H7 (cell line): Measurements from ENCODE around the gene RACGAP1. TPM values are rescaled to one million over a fixed set of nuclear protein-coding genes. Genes with fewer than 3 reads are reported as not detected.

Experiments used
- DNase-seq: peaks from one replicate; pipeline ENCODE4 v3.0.0; 2012
- H3K27me3 ChIP-seq: 2 replicates; pipeline ENCODE4 v1.6.0; 2011; ENCODE audit warnings: mild to moderate bottlenecking, low read length; ENCODE audit not compliant: control insufficient read depth, insufficient read depth
- H3K36me3 ChIP-seq: replicated peaks from 2 replicates; pipeline ENCODE4 v1.5.1; 2011; ENCODE audit warnings: low read length; ENCODE audit not compliant: control insufficient read depth, insufficient read depth
- H3K4me3 ChIP-seq: 2 replicates; pipeline ENCODE4 v1.5.1; 2011; ENCODE audit warnings: low read depth, mild to moderate bottlenecking, control low read depth, low read length, moderate library complexity; ENCODE audit not compliant: insufficient read depth
- total RNA-seq: library from RNA; depleted of rRNA; stranded (reverse); fragments of >200 nt; shearing (Covaris generic); gene quantifications from 2 replicates; pipeline ENCODE4 v1.2.3, GENCODE V29; 2014

The RACGAP1 gene
- total RNA-seq, 1 experiment from 2014 or later: 80.6 TPM

GRCh38 chr12:50059440-50060119, 34.3 kb upstream of the RACGAP1 start:
- Histone ChIP-seq H3K36me3 (no peaks in the 10 kb centered on the region), H3K4me3 (no peak overlapping the region), H3K27me3 (peaks cover 57% of the 10 kb centered on the region)
- DNase-seq: no peak

GRCh38 chr12:50058743-50059312, 33.5 kb upstream of the RACGAP1 start:
- Histone ChIP-seq H3K36me3 (no peaks in the 10 kb centered on the region), H3K4me3 (no peak overlapping the region), H3K27me3 (peaks cover 62% of the 10 kb centered on the region)
- no peak for DNase-seq

- H3K27me3 ChIP-seq: peaks cover 69% of the 10 kb centered on the region
- peak overlapping the region; percentile 70 for H3K4me3 ChIP-seq
- DNase-seq: no peak
- no peaks in the 10 kb centered on the region for H3K36me3 ChIP-seq
Measured at GRCh38 chr12:50057896-50058670, 32.8 kb upstream of the RACGAP1 start.

DNA sequence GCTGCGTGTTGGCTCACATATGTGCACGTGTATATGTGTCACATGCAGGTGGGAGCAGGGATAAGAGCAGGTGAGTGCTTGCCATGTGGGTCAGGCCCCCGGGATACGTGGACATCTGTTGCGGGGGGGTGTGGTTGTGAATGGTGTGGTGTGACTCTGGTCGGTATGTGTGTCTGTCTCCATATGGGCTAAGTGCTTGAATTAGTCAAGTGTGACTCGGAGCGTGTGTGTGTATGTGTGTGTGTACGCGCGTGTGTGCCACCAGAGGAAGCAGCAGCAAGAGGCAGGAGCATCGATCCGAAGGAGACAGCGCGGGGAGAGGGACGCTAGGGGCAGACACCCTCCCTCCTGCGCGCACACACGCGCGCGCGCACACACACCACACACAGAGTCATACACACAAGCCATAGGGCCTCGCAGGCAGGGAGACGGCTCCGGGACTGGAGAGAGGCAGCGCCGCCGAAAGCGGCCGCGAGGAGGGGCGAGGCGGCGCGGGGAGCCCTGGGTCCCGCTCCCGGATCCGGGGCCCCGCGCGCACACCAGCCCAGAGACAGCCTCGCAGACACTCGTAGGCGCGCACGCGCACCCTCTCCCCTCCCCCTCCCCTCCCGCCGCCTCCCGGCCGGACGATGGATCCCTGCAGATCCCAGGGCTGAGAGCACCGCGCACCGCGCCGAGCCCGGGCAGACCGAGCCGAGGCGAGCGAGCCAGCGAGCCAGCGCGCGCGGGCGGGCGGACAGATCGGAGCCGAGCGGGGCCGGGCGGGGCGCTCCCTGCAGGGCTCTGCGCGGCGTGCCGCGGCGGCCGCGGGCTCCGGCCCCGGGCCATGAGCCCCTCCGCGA, 31.9 kb upstream of the RACGAP1 start, which contains the start of gene ASIC1:
ASIC1 (plus strand) TSS at position 597 of the 842 bp plus-strand sequence. CDS start 1,171 bp downstream, outside the sequence.
- Histone ChIP-seq H3K36me3 (no peaks in the 10 kb centered on the region), H3K4me3 (peak within 1 kb of the TSS; percentile 70), H3K27me3 (peaks cover 76% of the 10 kb centered on the region)
- peak; percentile 95 for DNase-seq

- peaks cover 79% of the 10 kb centered on the region for H3K27me3 ChIP-seq
- no peak for DNase-seq
- peak overlapping the region; percentile 70; the same call in 1 of the 2 replicates for H3K4me3 ChIP-seq
- no peaks in the 10 kb centered on the region for H3K36me3 ChIP-seq
Measured at GRCh38 chr12:50056639-50056976, 31.3 kb upstream of the RACGAP1 start.

- H3K4me3 ChIP-seq: peak overlapping the region; percentile 5; the same call in 1 of the 2 replicates
- no peaks in the 10 kb centered on the region for H3K36me3 ChIP-seq
- H3K27me3 ChIP-seq: peaks cover 80% of the 10 kb centered on the region
- DNase-seq: peak; percentile 88
Measured at GRCh38 chr12:50055831-50056638, 30.7 kb upstream of the RACGAP1 start.

DNA sequence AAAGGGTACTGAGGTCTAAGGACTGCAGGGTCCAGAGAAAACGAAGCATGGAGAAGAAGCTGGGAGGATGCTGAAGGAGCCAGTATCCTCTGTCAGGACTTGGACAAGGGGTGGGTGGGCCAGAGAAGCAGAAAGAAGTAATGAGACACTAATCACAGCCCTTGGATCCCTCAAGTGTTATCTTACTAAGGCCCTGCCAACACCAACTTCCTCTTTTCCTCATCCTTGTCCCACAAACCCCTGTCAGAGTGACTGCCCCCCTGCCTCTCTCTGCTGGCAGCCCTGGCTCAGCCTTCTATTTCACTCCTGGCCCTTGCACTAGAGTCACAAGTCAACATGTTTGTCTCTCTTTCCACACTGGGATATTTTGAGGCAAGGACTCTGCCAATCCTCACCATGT, 28.3 kb upstream of the RACGAP1 start:
- Histone ChIP-seq H3K27me3 (peaks cover 82% of the 10 kb centered on the region), H3K4me3 (no peak overlapping the region), H3K36me3 (no peaks in the 10 kb centered on the region)
- no peak for DNase-seq

- no peak for DNase-seq
- H3K4me3 ChIP-seq: no peak overlapping the region
- no peaks in the 10 kb centered on the region for H3K36me3 ChIP-seq
- H3K27me3 ChIP-seq: peaks cover 76% of the 10 kb centered on the region
Measured at GRCh38 chr12:50052964-50053363, 27.7 kb upstream of the RACGAP1 start.

DNA sequence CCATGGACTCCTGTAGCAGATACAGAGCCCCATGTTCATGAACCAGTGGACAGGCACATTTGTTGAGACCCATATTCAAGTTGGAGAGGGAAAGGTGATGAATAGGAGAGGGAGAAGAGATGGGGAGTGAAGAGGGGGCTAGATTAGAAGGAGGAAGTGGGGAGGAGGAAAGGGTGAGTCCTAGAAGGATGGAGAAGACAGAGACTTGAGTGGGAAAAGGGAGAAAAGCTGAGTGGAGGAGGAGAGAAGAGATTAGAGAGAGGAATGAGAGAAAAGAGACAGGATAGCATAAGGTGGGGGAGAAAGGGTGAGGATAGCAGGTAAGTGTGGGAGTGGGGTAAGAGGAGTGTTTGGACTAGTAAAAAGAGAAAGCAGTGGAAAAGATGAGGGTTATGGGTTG, 27.2 kb upstream of the RACGAP1 start:
- H3K36me3 ChIP-seq: no peaks in the 10 kb centered on the region
- H3K4me3 ChIP-seq: no peak overlapping the region
- no peak for DNase-seq
- H3K27me3 ChIP-seq: peaks cover 73% of the 10 kb centered on the region

- peaks cover 64% of the 10 kb centered on the region for H3K27me3 ChIP-seq
- H3K4me3 ChIP-seq: peak overlapping the region; percentile 28; the same call in 1 of the 2 replicates
- DNase-seq: peak; percentile 77
- no peaks in the 10 kb centered on the region for H3K36me3 ChIP-seq
Measured at GRCh38 chr12:50051101-50051806, 26.0 kb upstream of the RACGAP1 start.

DNA sequence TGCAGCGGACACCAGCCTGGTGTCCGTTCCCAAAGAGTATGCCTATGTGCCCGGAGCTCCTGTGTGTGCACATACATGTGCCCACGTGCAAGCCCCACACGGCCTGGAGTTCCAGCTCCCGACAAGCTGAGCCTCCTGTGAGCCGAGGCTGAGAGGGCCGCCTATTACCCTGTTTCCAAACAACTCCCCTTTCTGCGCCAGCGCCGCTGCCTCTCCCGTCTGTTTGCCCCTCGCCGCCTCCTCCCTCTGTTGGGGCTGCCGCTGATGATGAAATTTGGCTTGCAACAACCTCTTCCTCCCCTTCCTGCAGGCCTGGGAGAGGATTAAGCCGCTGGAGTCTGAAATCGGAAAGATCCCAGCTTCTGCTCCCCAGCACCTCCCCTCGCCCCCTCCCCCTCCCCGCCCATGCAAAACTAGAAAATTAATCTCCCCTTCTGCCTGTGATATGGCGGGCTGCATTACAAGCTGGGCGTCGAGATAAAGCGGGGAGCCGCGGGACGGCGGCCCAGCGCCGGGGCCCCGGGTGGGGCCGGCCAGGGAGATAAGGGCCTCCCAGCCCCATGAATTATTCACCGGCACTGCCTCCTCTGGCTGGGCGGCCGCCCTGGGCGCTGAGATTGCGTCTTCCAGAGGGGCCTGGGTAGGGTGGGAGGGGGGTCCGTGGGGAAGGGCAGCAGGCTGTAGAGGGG, 25.3 kb upstream of the RACGAP1 start:
- peak; percentile 91 for DNase-seq
- Histone ChIP-seq H3K4me3 (peak overlapping the region; percentile 38), H3K27me3 (peaks cover 57% of the 10 kb centered on the region), H3K36me3 (no peaks in the 10 kb centered on the region)

GRCh38 chr12:50050119-50050385, 24.8 kb upstream of the RACGAP1 start:
- DNase-seq: no peak
- peak overlapping the region; percentile 38 for H3K4me3 ChIP-seq
- no peaks in the 10 kb centered on the region for H3K36me3 ChIP-seq
- peaks cover 53% of the 10 kb centered on the region for H3K27me3 ChIP-seq
